Stimulated activated CD4-positive, alpha-beta T cell treated with anti-CD3 and anti-CD28 coated beads, Interleukin-2, amount 100 ng/mL, for 48 hours (primary cell): ENCODE data around the gene COG5.

Experiments
- DNase-seq, 2 donors: peaks; one replicate each; pipeline ENCODE4 v3.0.0-alpha.2; 2020

The COG5 gene

GRCh38 chr7:107387573-107388219 is 176.0 kb downstream of the COG5 start:
- DNase-seq: no peak

DNA sequence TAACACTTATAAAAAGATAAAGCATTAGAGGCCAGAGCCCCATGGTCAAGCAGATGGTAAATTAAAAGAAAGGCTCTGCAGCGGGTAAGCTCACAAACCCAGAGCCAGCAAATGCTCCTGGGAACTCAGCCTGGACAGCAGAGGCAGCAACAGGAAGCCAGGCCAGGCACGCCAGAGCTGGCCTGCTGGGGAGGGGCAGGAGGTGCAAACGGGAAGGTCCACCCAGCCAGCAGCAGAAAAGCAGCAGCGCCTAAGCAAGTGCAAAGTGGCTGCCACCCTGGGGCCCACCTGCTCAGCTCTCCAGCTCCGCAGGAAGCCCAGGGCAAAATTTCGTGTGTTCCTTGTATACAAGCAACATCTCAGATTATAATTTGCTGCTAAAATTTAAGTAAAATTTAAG is 176.6 kb downstream of the COG5 start:
- DNase-seq: no peak

- no peak for DNase-seq
Measured at GRCh38 chr7:107386548-107387102, 177.1 kb downstream of the COG5 start.

- peak in 1 of 2 donors; percentile 5 for DNase-seq
Measured at GRCh38 chr7:107384025-107384424, 179.7 kb downstream of the COG5 start.

GRCh38 chr7:107383203-107383602 is 180.5 kb downstream of the COG5 start:
- no peak for DNase-seq

DNA sequence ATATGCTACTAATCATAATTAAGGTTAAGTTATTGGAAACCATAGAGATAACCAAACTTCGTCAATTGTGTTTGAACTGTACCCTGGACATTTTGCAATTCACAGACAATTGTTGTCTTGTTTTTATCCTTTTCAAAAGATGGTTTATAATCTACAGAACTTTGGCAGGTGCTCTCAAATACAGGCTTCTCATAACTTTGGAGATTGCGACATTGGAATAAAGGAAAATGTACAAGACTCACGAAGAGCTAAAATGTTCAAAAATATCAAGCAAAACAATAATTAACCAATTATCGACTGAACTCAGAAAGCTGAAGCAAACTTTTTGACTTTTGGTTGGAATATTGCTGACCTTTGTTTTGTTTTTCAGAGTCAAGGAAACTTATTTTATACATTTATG is 182.3 kb downstream of the COG5 start:
- DNase-seq: no peak

DNA sequence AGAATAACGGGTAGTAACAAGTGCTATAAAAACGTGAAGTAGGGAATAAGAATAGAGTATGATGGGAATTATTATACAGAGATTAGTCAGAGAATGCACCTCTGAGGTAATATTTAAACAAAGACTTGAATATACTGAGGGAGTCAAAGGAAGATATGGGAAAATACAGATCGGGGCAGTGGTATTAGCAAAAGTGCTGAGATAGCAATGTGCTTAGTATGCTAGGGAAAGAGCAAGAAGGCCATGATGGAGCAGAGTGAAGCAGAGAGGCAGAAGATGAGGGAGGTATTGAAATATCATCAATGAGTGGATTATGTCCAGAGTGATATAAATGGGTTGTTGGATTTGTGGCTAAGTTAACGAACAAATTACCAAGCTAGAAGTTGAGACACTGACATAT is 190.4 kb downstream of the COG5 start:
- DNase-seq: no peak

DNA sequence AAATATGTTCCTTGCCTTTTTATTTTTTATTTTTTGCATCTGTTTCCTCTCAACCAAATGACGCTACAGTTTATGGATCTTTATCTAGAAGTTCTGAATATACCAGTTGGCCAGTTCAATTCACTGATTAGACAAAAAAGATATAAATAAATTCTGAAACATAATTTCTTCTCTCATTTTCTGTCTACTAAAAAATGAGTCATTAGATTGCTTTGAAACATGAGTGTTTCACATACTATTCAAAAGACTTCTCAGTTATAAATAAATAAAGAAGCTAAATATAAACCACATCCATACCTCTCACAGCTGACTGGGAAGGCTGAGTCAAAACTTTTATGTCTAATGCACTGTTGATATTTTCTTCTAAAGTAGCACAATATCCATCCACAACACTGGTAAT is 191.4 kb downstream of the COG5 start:
- no peak for DNase-seq

DNA sequence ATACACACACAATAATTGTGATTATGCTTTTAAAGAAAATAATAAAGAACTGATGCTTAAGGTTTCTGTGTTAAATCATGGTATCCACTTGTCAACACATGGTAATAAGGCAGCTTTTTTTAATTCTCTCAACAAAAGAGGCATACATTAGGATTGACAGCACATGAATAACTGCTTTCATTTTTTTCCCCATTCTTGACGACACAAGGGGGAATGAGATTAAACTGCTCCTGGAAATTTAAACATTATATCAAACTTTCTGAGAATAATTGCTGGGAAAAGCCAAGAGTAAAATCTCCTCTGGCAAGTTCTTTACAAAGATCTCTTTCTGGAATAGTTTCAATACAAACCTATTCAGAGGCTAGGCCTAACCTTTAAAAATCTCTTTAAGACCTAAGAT is 192.9 kb downstream of the COG5 start:
- DNase-seq: no peak

DNA sequence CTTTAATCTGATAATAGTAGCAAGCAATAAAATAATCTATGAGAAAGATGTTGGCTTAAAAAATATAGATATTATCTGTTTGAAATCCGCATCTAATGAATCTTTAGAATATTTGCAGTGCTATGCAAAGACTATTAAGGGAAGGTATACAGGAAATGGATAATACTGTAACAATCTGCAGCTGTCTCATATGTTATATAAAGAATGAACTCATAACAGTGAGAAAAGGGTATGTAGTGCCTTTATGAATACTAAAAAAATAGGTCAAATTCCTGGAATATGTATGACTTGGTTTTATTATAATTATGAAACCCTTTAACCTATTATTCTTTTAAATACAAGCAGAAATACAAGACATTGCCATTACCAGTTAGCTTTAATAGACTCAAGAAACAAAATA is 198.9 kb downstream of the COG5 start:
- no peak for DNase-seq

- DNase-seq: no peak
Measured at GRCh38 chr7:107359520-107360316, 204.0 kb downstream of the COG5 start.

- no peak for DNase-seq
Measured at GRCh38 chr7:107355616-107356015, 208.1 kb downstream of the COG5 start.

GRCh38 chr7:107354640-107355039 is 209.1 kb downstream of the COG5 start:
- no peak for DNase-seq

DNA sequence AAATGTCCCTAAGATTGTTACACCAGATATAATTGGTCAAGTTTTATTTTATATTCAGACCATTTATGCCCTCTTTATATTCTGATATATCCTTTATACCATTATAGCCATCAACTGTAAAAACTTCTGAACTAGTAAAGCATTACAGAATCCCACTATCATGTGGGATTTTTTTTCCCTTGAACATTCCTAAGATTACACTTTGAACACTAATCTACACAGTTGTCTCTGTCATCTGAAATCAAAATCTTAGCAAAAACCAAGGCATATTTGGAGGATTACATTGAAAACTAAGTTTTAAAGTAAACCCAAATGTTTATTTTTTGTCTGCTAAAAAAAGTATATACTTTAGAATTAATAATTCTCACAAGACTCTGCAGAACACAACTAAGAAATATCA is 210.0 kb downstream of the COG5 start:
- no peak for DNase-seq

DNA sequence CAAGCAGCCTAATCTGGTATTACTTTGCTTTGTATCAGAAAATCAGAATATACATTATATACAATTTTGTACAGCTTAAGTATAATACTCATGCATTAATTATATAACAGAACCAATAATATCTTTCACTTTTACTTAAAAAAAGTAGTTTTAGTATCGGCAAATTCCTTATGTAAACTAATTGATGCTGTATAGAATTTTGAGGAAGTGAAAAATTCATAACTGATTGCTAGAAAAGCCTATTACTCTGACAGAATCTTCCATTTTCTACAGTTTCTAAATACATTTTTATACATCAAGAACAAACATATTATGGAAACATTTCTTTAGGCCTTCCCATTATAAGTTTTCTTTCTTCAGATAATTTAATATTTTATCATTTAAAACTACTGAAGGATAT is 217.8 kb downstream of the COG5 start:
- DNase-seq: no peak

DNA sequence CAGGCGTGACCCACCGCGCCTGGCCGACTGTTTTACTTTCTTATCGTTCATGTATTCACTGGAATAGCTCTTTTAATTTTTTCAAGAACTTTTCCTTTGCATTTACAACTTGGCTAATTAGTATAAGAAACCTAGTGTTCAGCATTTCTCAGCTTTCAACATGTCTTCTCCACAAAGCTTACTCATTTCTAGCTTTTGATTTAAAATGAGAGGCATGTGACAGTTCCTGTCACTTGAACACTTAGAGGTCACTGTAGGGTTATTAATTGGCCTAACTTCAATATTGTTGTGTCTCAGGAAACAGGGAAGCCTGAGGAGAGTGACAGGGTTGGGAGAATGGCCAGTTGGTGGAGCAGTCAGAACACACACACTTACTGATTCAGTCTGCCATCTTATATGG is 218.9 kb downstream of the COG5 start:
- no peak for DNase-seq

DNA sequence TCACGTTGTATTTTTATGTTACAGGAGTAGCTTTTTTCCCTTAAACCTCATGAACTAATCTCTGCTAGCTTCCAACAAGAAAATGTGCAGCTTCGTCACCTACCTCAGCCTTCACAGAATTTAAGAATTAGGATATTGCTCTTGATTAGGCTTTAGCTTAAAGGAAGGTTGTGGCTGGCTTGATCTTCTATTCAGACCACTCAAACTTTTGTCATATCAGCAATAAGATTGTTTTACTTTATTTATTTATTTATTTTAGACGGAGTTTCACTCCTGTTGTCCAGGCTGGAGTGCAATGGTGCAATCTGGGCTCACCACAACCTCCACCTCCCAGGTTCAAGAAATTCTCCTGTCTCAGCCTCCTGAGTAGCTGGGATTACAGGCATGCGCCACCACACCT is 219.4 kb downstream of the COG5 start:
- no peak for DNase-seq

GRCh38 chr7:107338080-107338479 is 225.6 kb downstream of the COG5 start:
- no peak for DNase-seq

GRCh38 chr7:107332488-107333269 is 231.0 kb downstream of the COG5 start:
- DNase-seq: no peak

- no peak for DNase-seq
Measured at GRCh38 chr7:107330478-107330877, 233.2 kb downstream of the COG5 start.

- DNase-seq: no peak
Measured at GRCh38 chr7:107327986-107328569, 235.6 kb downstream of the COG5 start.

DNA sequence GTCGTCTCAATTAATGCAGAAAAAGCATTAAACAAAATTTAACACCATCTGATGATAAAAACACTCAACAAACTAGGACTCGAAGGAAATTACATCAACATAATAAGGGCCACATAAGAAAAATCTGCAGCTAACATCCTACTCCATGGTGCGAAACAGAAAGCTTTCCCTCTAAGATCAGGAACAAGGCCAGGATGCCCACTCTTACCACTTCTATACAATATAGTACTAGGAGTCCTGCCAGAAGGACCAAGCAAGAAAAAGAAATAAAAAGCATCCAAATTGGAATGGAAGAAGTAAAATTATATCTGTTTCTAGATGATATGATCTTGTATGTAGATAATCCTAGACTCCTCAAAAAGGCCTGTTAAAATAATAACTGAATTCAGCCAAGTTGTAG is 237.7 kb downstream of the COG5 start:
- no peak for DNase-seq

GRCh38 chr7:107322015-107322414 is 241.7 kb downstream of the COG5 start:
- DNase-seq: no peak
